Measurements from ENCODE around the gene RFC1.

GRCh38 chr4:39291686-39292085, 74.5 kb downstream of the RFC1 start:
- TF ChIP-seq ARNT (IDR thresholded peaks at IDR 0.05) (no peak), NFRKB (IDR thresholded peaks at IDR 0.05) (no peak), FOXM1 (IDR thresholded peaks at IDR 0.05; ENCODE audit: borderline replicate concordance) (no peak), FOXA1 (IDR thresholded peaks at IDR 0.05) (no peak)
